HG02759 (cell line): Measurements from ENCODE around the gene DAZAP1.
"Not testable (repeated sequence)": the region's sequence is repeated elsewhere in the genome, so short reads cannot be mapped to it uniquely, and the experiment has no call there.

ENCODE experiments used
- ATAC-seq: cut with Tn5 transposase; IDR thresholded peaks from one replicate; pipeline ENCODE4 v1.9.1; 2021; ENCODE audit warnings: mild to moderate bottlenecking, moderate library complexity; ENCODE audit not compliant: unreplicated experiment

The DAZAP1 gene

GRCh38 chr19:1409204-1410005, 2.0 kb downstream of the DAZAP1 start:
- no peak for ATAC-seq

- ATAC-seq, result no peak
Measured at GRCh38 chr19:1410136-1410786, 2.9 kb downstream of the DAZAP1 start.

- no peak for ATAC-seq
Measured at GRCh38 chr19:1410789-1411188, 3.4 kb downstream of the DAZAP1 start.

GRCh38 chr19:1411255-1412191, 4.1 kb downstream of the DAZAP1 start:
- no peak for ATAC-seq

- no peak for ATAC-seq
Measured at GRCh38 chr19:1412323-1412923, 5.0 kb downstream of the DAZAP1 start.

- ATAC-seq, result no peak
Measured at GRCh38 chr19:1412995-1413800, 5.8 kb downstream of the DAZAP1 start.

- no peak for ATAC-seq
Measured at GRCh38 chr19:1416014-1416841, 8.8 kb downstream of the DAZAP1 start.

- no peak for ATAC-seq
Measured at GRCh38 chr19:1417145-1417544, 9.8 kb downstream of the DAZAP1 start.

GRCh38 chr19:1417681-1418495, 10.5 kb downstream of the DAZAP1 start:
- no peak for ATAC-seq

GRCh38 chr19:1418496-1418775, 11.1 kb downstream of the DAZAP1 start:
- ATAC-seq, result no peak

- no peak for ATAC-seq
Measured at GRCh38 chr19:1418951-1419738, 11.8 kb downstream of the DAZAP1 start.

GRCh38 chr19:1420085-1420484, 12.7 kb downstream of the DAZAP1 start:
- not testable (repeated sequence) for ATAC-seq

GRCh38 chr19:1420590-1420989, 13.2 kb downstream of the DAZAP1 start:
- no peak for ATAC-seq

- no peak for ATAC-seq
Measured at GRCh38 chr19:1421218-1421957, 14.0 kb downstream of the DAZAP1 start.

GRCh38 chr19:1421958-1422305, 14.5 kb downstream of the DAZAP1 start:
- no peak for ATAC-seq

- no peak for ATAC-seq
Measured at GRCh38 chr19:1422360-1422759, 15.0 kb downstream of the DAZAP1 start.

- ATAC-seq, result no peak
Measured at GRCh38 chr19:1422943-1423342, 15.6 kb downstream of the DAZAP1 start.
